Measurements from ENCODE around the gene RPA1.

Gene RPA1

GRCh38 chr17:1907216-1907631 is 77.4 kb downstream of the RPA1 start:
- no peak overlapping the region for H3K4me3 ChIP-seq (ENCODE audit: low read depth, low read length)
- DNase-seq (ENCODE audit: low read depth) = no peak
- TF ChIP-seq CTCF (conservative IDR thresholded peaks at IDR 0.05; ENCODE audit: low read depth, low read length) = no peak

DNA sequence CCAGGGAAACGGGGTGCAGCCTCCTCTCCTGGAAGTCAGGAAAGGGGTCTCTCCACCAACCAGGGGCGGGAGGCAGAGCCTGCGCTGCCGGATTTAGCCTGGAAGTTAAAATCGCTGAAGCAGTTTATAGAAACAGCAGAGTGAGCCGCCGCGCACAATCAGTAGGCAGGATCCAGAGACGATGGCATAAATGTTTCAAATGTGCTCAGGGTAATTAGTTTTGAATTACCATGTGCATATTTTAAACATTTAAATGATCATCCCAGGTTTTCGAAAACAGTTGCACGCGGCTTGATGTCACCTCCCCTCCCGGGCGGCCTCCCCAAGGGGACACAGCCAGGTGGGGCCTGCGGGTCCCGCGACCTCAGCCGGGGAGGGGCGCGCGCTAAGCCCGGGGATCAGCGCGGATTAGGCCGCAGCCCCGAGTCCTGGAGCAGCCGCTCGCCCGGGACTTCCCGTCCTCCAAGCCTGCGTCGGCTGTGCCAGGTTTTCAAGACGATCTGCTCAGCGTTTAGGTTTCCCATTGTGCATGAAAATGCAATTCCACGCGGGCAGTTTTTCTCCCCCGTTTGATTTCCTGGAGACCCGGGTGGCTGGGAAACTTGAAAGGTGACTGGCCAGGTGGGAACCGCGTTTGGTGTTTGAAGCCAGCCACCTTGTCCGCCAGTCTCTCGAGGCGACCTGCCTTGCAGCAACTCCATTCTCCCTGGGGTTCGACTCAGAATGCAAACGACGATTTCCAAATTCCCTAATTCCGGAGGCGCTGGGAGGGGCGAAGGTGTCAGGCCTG is 78.3 kb downstream of the RPA1 start:
- peak; percentile 60 for DNase-seq (ENCODE audit: low read depth)
- peak overlapping the region; percentile 29 for H3K4me3 ChIP-seq (ENCODE audit: low read depth, low read length)
- no peak for TF ChIP-seq CTCF (conservative IDR thresholded peaks at IDR 0.05; ENCODE audit: low read depth, low read length)

- peak; percentile 87 for TF ChIP-seq CTCF (conservative IDR thresholded peaks at IDR 0.05; ENCODE audit: low read depth, low read length)
- peak overlapping the region; percentile 29 for H3K4me3 ChIP-seq (ENCODE audit: low read depth, low read length)
- peak; percentile 86 for DNase-seq (ENCODE audit: low read depth)
Observed at GRCh38 chr17:1908699-1909309, 79.0 kb downstream of the RPA1 start.

- no peak for DNase-seq (ENCODE audit: low read depth)
- no peak for TF ChIP-seq CTCF (conservative IDR thresholded peaks at IDR 0.05; ENCODE audit: low read depth, low read length)
- no peak overlapping the region for H3K4me3 ChIP-seq (ENCODE audit: low read depth, low read length)
Observed at GRCh38 chr17:1909985-1910384, 80.2 kb downstream of the RPA1 start.

DNA sequence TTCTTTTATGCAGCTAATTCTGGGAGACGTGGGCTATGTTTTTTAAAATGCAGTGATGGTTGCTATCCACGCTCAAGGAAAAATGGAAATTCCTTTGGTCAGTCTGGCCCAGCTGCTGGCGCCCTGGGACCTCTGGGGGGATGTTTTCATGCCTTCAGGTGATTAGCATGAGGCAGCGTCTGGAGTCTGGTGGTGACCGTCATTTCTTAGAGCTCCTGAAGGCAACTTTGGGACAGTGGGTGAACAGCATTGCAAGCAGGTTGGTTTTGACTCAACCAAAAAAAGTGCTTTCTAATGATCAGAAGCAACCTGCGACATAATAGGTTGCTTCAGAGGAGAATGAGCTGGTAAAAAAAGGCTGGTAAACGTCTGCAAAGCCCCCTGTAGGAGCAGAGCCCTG is 82.3 kb downstream of the RPA1 start:
- no peak overlapping the region for H3K4me3 ChIP-seq (ENCODE audit: low read depth, low read length)
- no peak for TF ChIP-seq CTCF (conservative IDR thresholded peaks at IDR 0.05; ENCODE audit: low read depth, low read length)
- DNase-seq (ENCODE audit: low read depth) = no peak

GRCh38 chr17:1913702-1914101 is 83.9 kb downstream of the RPA1 start:
- TF ChIP-seq CTCF (conservative IDR thresholded peaks at IDR 0.05; ENCODE audit: low read depth, low read length) = no peak
- DNase-seq (ENCODE audit: low read depth) = no peak
- H3K4me3 ChIP-seq (ENCODE audit: low read depth, low read length) = no peak overlapping the region

GRCh38 chr17:1914661-1915083 is 84.9 kb downstream of the RPA1 start:
- no peak for TF ChIP-seq CTCF (conservative IDR thresholded peaks at IDR 0.05; ENCODE audit: low read depth, low read length)
- DNase-seq (ENCODE audit: low read depth) = no peak
- no peak overlapping the region for H3K4me3 ChIP-seq (ENCODE audit: low read depth, low read length)

All from choroid plexus epithelial cell (primary cell).